GM18499 (cell line): ENCODE measurements around the gene UGT1A9.
"Not testable (repeated sequence)": the region's sequence is repeated elsewhere in the genome, so short reads cannot be mapped to it uniquely, and the experiment has no call there.

Source experiments
- ATAC-seq: cut with Tn5 transposase; IDR thresholded peaks from one replicate; pipeline ENCODE4 v1.9.1; 2021; ENCODE audit warnings: moderate number of reproducible peaks; ENCODE audit not compliant: insufficient read depth, unreplicated experiment

UGT1A9 gene

DNA sequence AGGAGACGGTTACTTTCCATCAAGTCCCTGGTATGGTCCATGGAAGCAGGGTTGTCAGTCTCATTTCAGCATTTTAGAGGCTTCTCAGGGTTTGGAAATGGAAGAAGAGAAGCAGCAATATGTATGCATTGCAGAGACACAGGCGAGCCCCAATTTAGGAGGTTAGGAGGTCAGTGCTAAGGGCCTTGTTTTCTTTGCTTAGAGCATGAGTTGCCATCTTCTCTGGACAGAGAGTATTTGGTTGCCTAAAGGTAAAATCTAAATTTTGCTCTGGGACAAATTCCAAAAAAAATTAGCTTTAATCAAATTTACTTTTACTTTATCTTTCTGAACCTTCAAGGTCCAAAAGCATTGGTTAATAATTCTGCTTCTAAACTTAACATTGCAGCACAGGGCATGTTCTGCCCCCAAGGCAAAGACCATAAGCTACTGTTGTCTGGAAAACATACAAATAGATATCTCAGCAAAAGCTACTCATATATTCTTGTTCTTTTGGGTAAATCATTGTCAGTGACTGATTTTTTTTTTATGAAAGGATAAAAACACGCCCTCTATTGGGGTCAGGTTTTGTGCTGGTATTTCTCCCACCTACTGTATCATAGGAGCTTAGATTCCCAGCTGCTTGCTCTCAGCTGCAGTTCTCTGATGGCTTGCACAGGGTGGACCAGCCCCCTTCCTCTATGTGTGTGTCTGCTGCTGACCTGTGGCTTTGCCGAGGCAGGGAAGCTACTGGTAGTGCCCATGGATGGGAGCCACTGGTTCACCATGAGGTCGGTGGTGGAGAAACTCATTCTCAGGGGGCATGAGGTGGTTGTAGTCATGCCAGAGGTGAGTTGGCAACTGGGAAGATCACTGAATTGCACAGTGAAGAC is at the start of gene UGT1A9:
Gene UGT1A9, plus strand, starts transcription at position 609 of the 872 bp plus-strand sequence. Its CDS starts 37 bp downstream, at position 646.
- no peak for ATAC-seq

DNA sequence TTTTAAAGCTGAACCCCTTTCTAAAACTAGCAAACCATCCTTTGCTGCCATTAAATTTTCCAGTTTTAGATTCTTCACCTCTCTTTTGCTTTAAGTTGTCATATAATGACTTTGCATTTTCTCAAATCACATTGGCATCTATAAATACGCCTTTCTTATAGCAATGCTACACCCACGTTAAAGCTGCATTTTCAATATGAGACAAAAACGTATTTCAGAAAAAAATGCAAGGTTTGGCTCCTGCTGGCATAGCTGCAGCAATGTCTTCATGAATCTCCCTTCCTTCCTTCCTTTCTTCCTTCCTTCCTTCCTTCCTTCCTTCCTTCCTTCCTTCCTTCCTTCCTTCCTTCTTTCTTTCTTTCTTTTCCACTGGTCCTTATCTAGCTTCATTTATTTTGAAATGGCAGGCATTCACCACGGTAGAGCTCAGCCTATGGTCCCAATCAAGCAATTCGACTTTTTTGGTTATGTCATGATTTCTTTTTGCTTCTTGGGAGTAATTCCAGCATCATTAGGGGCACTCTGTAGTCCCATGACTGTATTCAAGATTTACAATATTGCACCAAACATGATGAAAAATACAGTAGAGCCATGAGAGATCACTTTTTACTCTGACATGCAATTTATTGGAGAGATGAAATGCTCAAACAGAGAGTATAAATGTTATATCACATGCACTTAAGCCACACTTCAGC is 44.2 kb upstream of the UGT1A9 start:
- no peak for ATAC-seq

DNA sequence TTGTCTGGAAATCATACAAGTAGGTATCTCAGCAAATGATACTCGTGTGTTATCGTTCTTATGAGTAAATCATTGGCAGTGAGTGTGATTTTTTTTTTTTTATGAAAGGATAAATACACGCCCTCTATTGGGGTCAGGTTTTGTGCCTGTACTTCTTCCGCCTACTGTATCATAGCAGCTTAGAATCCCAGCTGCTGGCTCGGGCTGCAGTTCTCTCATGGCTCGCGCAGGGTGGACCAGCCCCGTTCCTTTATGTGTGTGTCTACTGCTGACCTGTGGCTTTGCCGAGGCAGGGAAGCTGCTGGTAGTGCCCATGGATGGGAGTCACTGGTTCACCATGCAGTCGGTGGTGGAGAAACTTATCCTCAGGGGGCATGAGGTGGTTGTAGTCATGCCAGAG is 35.4 kb upstream of the UGT1A9 start, which contains the start of gene UGT1A10:
Gene UGT1A10, plus strand, starts transcription at position 143 of the 400 bp plus-strand sequence. Its CDS starts 75 bp downstream, at position 218.
- ATAC-seq, result not testable (repeated sequence)

DNA sequence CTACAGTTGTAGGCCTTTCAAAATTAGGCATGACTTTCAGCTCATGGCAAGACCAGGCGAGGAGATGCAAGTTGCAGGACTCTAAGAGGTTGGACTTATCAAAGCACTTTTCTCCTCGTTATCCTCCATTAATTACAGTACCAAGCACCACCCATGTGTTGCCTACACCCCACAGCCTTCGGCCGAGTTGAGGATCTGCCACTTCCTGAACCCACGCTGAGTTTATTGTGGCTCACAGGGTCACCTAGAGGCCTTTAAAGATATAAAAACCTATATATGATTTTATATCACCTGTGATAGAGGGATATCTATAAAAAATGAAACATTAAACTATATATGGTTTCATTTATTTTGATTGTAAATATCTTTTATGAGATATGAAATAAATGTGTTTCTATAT is 32.9 kb upstream of the UGT1A9 start:
- ATAC-seq, result no peak

DNA sequence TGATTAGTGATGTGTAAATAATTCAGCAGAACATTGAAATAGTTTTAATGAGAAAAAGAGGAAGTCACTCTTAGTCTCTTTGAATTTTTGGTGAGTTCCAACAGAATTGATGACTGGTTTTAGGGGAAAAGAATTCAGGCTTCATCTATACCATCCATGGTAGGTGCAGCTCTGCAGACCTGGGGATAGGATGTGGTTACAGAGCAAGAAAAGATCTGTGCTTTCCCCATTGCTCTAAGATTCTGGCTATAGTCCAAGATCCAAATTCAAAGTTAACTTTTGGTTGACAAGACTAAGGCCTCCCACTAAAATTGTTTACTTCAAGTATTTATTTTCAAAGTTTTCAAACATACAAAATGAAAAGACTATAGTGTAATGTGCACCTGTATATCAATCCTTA is 31.8 kb upstream of the UGT1A9 start:
- ATAC-seq, result no peak

DNA sequence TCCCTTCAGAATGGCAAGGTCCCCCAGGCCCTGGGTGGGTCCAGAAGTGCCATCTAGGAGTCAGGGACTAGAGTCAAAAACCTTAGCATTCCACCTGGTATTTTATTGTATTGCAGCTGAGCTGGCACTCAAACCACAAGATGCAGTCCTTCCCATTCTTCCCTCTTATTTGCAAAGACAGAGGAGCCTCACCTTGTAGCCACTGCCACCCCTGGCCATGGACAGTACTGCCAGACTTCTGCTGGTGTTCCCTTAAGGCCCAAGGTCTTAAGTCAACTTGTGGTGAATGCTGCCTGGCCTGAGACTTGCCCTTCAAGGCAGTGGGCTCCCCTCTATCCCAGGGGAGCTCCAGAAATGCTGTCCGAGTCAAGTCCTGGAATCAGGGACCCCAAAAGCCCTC is 28.6 kb upstream of the UGT1A9 start:
- no peak for ATAC-seq

DNA sequence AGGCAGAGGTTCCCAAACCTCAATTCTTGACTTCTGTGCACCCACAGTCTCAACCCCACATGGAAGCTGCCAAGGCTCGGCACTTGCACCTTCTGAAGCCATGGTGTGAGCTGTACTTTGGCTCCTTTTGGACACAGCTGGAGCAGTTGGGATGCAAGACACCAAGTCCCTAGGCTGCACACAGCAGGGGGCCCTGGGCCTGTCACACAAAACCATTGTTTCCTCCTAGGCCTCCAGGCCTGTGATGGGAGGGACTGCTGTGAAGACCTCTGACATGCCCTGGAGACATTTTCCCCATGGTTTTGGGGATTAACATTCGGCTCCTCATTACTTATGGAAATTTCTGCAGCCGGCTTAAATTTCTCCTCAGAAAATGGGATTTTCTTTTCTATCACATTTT is 25.7 kb upstream of the UGT1A9 start:
- not testable (repeated sequence) for ATAC-seq

DNA sequence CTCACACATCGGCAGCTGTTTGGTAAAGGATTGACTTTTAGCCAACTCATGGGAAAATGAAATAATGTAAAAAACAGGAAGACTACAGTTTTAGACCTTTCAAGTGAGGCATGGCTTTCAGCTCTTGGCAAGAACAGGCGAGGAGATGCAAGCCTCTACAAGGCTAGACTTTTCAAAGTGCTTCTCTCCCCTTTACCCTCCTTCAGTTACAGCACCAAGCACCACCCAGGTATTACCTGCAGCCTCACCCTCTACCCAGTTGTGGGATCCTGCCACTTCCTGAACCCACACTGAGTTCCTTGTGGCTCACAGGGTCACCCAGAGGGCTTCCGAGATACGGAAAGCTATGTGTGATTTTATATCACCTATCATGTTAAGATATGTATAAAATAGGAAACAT is 20.7 kb upstream of the UGT1A9 start:
- no peak for ATAC-seq

DNA sequence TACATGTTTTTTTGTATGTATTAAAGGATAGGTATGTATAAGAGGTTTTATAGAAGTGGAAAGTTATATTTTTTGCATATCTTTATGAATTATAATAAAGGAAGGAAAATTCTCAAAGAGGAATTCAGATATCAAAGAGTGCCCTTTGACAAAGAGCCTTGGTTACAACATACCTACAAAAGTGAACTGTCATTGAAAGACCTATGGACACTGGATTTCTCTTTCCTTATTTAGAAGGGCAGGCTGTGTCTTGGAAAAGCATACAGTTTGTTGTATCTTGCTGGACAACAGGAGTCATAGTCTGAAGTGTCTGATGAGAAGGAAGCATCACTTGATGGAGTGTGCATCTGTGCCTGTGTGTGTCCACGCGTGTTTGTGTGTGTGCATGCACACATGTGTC is 20.3 kb upstream of the UGT1A9 start:
- no peak for ATAC-seq

DNA sequence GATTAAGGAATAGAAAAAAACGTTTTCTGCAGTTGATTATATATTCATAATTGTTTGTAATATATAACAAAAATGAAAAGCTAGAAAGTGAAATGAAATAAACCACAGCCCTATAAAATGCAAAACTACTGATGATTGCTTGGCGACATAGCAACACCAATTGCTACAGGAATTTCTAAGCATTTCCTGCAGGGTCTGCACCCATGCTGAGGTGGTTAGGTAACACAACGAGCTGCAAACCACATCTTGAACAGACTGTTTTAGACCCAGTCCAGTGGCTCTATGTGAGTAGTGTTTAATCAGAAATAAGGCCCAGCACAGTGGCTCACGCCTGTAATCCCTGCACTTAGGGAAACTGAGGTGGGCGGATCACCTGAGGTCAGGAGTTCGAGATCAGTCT is 17.2 kb upstream of the UGT1A9 start:
- no peak for ATAC-seq

DNA sequence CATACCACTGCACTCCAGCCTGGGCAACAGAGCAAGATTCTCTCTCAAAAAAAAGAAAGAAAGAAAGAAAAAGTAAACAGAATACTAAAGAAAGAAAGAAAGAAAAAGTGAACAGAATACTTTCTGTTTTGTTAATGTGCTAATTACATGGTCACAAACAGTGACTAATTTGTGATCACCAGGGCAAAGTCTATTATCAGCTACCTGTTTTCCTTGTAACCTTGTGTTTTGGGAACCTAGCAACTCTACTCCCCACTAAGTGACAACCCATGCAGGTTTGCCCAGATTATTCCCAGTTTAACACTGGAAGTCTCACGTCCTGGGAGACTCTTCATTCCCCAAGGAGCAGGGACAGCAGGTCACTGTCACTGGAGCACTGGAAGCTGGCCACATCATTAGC is 16.7 kb upstream of the UGT1A9 start:
- ATAC-seq, result no peak

DNA sequence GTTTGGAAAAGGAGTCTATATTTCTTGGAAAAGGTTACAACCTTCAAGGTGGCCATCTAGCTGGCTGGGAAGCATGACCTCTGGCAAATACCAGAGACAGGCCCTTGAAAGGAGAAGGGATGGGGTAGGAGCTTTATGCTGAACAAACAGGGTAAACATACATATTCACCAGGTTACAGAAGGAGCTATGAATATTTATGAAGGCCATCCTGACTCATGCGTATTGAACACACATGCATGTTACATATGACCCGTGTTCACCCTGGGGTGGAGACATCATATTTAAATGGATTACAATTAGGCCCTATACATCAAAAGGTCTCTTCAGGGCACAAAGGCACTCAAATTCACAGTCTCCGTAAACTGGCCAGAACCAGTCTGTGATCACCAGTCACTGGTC is 15.8 kb upstream of the UGT1A9 start:
- not testable (repeated sequence) for ATAC-seq

DNA sequence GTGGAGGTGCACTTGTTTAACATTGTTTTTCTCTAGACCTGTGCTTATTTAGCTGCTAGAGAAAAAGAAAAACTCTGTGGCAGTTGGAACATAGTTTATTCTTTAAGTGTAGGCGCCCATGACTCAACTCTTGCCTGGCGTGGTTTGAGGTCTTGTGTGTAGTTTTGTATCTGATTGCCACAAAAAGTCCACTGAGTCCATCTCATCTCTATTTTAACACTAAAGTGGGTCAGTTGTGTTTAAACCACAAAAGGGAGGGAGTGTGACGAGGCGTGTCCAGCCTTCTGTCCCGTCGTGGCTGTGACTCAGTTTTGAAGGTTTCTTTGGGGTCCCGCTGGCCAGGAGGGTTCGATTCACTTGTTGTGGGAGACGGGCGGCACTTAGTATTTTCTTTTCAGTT is 15.3 kb upstream of the UGT1A9 start:
- ATAC-seq, result no peak

DNA sequence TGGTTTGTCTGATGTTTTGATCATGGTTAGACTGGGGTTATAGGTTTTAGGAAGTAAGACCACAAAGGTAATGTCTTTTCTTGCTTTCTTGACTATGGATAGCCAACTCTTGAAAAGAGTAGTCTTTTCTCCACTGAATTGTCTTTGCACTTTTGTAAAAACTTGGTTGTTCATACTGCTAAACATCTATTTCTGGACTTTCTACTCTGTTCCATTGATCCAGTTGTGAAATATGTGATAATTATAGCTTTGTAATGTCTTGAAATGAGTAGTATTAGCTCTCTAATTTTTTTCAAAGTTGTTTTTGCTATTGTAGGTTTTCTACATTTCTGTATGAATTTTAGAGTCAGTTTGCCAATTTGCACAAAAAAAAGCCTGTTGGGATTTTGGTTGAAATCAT is 13.1 kb upstream of the UGT1A9 start:
- ATAC-seq, result no peak

DNA sequence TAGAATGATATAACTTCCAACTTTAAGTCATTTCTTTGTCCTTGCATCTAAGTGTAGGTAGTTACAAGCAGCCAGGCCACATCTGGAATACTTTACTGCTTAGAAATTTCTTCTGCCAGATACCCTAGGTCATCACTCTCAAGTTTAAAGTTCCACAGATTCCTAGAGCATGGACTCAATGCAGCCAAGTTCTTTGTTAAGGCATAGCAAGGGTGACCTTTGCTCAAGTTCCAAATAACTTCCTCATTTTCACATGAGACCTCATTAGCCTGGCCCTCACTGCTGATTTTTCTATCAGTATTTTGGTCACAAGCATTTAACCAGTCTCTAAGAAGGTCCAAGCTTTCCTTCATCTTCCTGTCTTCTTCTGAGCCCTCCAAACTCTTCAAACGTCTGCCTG is 7.8 kb upstream of the UGT1A9 start:
- no peak for ATAC-seq

DNA sequence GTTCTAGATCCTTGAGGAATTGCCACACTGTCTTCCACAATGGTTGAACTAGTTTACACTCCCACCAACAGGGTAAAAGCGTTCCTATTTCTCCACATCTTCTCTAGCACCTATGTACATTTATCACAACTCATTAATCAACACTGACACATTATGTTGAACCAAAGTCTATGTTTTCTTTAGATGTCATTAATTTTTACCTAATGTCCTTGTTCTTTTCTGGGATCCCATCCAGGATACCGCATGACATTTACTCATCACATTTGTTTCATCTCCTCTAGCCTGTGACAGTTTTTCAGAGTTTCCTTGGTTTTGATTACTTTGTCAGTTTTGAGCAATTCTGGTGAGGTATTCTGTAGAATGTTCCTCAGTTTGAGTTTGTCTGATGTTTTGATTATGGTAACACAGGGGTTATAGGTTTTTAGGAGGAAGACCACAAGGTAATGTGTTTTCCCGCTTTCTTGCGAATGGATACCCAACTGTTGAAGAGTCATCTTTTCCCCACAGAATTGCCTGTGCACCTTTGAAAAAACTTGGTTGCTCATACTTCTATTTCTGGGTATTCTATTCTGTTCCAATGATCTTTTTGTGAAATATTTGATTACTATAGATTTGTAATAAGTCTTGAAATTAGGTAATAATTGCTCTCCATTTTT is 3.0 kb upstream of the UGT1A9 start:
- no peak for ATAC-seq

DNA sequence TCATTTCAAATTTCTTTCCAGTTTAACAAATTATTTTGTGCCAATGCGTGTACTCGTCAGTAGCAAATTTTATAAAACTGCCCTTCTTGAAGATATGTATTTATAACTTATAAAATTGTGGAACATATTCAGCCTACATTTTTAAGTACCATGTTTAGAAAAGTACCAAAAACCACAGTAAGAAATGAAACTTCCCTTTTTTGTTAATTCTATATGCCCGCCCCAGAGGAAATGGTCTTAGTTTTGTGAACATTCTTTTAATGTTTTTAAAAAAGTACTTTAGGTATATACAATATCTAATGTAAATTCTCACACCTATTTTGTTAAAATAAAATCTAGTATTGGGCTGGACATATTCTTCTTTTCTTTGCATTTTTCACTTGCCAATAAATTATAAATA is 1.2 kb downstream of the UGT1A9 start:
- no peak for ATAC-seq

DNA sequence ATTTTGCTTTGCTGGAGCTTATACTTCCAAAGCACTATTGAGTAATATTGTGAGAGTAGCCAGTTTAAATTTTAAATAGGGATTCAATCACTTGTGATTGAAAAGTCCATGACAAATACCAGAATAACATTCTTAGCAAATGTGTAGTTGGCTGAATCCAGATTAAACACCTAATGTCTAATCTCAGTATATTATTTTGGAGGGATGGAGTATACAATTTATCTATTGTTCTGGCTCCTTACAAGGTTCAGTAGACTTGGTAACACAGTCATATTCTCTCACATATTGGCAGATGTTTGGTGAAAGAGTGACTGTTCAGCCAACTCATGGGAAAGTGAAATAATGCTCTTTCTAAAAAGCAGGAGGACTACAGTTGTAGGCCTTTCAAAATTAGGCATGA is 2.2 kb downstream of the UGT1A9 start:
- ATAC-seq, result no peak

DNA sequence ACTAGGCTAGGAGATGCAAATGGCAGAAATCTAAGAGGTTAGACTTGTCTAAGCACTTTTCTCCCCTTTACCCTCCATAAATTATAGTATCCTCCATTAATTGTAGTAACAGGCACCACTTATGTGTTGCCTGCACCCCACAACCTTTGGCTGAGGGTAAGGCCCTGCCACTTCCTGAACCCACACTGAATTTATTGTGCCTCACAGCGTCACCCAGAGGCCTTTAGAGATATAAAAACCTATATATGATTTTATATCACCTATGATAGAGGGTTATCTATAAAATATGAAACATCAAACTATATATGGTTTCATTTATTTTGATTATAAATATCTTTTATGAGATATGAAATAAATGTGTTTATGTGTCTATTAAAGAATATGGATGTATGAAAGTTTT is 2.6 kb downstream of the UGT1A9 start:
- no peak for ATAC-seq

DNA sequence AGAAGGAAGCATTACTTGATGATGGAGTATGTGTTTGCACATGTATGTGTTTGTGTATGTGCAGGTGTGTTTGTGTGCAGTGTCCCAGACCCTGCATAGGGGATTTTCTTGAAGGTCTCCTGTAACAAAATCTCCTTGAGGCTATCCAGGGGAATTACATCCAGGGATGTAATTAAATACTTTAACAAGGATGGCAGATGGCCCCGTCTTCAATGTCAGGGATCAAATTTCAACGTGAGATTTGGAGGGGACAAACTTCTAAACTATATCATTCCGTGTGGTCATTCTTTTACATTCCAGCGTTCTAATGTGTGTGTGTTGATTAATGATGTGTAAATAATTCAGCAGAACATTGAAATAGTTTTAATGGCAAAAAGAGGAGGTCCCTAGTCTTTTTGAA is 3.3 kb downstream of the UGT1A9 start:
- ATAC-seq, result no peak

DNA sequence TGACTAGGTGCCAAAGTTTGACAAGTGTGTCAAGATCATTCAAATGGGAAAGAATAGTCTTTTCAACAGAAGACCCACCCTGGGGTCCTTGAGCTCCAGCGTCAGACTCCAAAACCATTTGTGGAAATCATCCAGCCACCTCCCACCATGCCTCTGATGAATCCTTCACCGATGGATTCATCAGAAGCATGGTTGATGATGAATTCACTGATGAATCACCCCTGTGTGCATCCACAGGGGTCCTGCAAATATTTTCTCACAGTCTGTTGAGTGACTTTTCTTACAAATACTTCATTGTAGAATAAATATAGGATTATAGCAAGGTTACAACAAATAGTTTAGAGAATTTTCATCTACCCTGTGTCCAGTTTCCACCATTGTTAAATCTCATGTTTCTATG is 4.3 kb downstream of the UGT1A9 start:
- ATAC-seq, result no peak
